ENCODE measurements around the gene KLC3.

KLC3 gene

DNA sequence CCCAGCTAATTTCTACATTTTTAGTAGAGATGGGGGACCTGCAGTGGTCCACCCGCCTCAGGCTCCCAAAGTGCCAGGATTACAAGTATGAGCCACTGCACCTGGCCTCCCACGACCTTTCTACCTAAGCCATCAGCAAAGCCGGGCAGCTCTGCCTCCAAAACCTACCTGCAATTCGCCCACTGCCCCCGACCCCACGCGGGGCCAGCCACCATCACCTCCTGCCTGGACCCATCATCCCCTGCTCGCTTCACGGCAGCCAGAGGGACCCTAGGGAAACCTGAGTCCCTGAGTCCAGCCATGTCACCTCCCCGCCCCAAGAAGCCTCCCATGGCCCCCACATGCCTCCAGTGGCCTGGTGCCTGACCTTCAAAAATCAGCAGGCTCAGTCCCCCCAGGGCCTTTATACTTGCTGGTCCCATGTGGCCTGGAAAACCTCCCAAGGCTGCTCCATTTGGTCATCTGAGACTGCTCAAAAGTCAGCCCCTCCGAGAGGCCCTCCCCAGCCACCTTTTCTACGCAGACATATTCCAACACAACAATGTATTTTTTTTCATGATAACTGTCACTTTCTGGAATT, 17.8 kb downstream of the KLC3 start:
- no peaks in the 10 kb centered on the region for H3K4me1 ChIP-seq (ENCODE audit: insufficient read depth, low read length)
- H3K4me3 ChIP-seq (ENCODE audit: low read depth in 1 of 2, low read length in 2 of 2) = no peak overlapping the region
- H3K27me3 ChIP-seq (ENCODE audit: control insufficient read depth in 1 of 2, insufficient read depth in 2 of 2, low read length in 2 of 2) = no peaks in the 10 kb centered on the region
- no peak overlapping the region for H3K27ac ChIP-seq (ENCODE audit: low read depth, low read length)
- H3K36me3 ChIP-seq (ENCODE audit: insufficient read depth, low read length) = peaks cover 4% of the 10 kb centered on the region
- H3K9me3 ChIP-seq (ENCODE audit: low read length) = no peaks in the 10 kb centered on the region
- no peak overlapping the region for H3K9ac ChIP-seq (ENCODE audit: low read length)

DNA sequence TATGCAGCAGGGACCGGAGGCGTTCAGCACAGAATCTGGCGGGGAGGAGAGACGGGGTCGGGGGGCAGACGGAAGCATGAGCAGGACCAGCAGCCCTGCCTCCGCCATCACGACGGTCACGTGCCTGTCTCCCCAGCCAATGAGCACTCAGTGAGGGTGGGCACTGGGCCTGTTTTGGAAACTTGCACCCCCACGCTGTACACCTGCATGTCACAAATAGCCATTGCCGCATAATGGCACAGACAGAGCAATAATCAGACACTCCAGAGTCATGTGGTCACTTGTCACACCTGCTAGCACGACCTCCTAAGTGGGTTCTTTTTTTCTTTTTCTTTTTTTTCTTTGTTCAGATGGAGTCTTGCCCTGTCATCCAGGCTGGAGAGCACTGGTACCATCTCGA, 21.1 kb downstream of the KLC3 start:
- Histone ChIP-seq H3K36me3 (ENCODE audit: insufficient read depth, low read length) (peaks cover 4% of the 10 kb centered on the region), H3K27me3 (ENCODE audit: control insufficient read depth in 1 of 2, insufficient read depth in 2 of 2, low read length in 2 of 2) (no peaks in the 10 kb centered on the region), H3K9me3 (ENCODE audit: low read length) (no peaks in the 10 kb centered on the region), H3K4me1 (ENCODE audit: insufficient read depth, low read length) (no peaks in the 10 kb centered on the region), H3K4me3 (ENCODE audit: low read depth in 1 of 2, low read length in 2 of 2) (no peak overlapping the region), H3K9ac (ENCODE audit: low read length) (no peak overlapping the region), H3K27ac (ENCODE audit: low read depth, low read length) (no peak overlapping the region)

DNA sequence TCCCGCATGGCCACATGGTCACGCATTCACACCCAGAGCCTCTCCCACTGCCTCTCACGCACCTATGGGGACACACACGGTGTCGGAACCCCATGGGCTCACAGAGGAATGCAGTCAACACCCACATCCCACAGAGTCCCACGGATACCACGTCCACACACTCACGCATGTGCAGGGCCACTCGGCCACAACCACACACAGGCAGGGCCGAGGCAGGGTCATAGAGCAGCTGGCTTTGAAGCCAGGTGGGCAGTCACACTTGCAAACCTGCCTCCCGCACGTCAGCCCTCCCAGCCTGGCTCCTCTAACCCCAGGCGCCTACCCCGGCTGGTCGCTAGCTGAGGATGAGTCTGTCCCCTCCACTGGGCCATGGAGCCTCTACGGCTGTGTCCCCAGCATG, 21.7 kb downstream of the KLC3 start:
- Histone ChIP-seq H3K4me3 (ENCODE audit: low read depth in 1 of 2, low read length in 2 of 2) (no peak overlapping the region), H3K27ac (ENCODE audit: low read depth, low read length) (no peak overlapping the region), H3K4me1 (ENCODE audit: insufficient read depth, low read length) (no peaks in the 10 kb centered on the region), H3K9me3 (ENCODE audit: low read length) (no peaks in the 10 kb centered on the region), H3K9ac (ENCODE audit: low read length) (no peak overlapping the region), H3K27me3 (ENCODE audit: control insufficient read depth in 1 of 2, insufficient read depth in 2 of 2, low read length in 2 of 2) (no peaks in the 10 kb centered on the region), H3K36me3 (ENCODE audit: insufficient read depth, low read length) (peaks cover 4% of the 10 kb centered on the region)

DNA sequence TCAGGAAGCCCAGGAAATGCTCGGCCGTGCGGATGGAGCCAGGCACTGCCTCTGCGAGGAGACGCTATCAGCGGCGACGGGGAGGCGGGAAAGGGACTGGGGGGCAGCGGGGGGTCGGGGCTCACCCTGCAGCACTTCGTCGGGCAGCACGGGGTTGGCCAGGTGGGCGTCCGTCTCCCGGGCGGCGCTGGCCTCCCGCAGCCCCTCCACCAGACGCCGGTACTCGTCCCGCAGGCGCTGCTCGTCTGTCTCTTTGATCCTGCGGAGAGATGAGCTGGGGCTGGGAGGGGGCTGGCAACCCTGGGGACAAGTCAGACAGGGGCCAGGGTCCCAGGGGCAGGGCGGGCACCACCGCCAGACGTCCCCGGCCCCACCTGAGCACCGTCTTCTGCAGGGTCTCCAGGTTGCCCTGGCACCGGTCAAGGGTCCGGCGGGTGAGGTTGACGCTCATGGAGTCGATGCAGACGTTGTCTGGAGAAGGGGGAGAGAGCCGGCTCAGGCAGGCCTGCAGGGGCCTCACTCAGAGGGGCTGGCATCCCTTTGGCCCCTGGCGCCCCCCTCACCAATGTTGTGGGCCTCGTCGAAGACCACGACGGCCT, 23.4 kb downstream of the KLC3 start:
- Histone ChIP-seq H3K27me3 (ENCODE audit: control insufficient read depth in 1 of 2, insufficient read depth in 2 of 2, low read length in 2 of 2) (no peaks in the 10 kb centered on the region), H3K9me3 (ENCODE audit: low read length) (no peaks in the 10 kb centered on the region), H3K4me1 (ENCODE audit: insufficient read depth, low read length) (no peaks in the 10 kb centered on the region), H3K4me3 (ENCODE audit: low read depth in 1 of 2, low read length in 2 of 2) (no peak overlapping the region), H3K36me3 (ENCODE audit: insufficient read depth, low read length) (peaks cover under 1% of the 10 kb centered on the region), H3K9ac (ENCODE audit: low read length) (no peak overlapping the region), H3K27ac (ENCODE audit: low read depth, low read length) (no peak overlapping the region)

DNA sequence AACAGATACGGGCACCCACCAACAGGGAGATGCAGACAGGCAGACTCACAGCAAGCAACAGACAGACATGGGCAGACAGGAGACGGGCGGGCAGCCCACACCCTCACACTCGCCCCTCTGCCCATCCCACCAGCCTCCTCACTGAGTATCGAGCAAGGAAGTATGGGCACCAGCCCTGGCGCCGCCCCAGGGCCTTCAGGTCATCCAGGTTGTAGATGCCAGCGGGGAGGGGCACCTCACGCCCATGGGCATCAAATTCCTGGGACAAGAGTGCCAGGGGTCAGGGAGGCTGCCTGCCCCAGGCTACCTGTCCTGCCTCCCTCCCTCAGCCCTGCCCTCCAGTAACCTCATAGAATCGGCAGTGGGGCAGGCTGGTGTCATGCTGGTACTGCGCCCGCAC, 24.1 kb downstream of the KLC3 start:
- H3K27ac ChIP-seq (ENCODE audit: low read depth, low read length) = no peak overlapping the region
- H3K9ac ChIP-seq (ENCODE audit: low read length) = no peak overlapping the region
- H3K27me3 ChIP-seq (ENCODE audit: control insufficient read depth in 1 of 2, insufficient read depth in 2 of 2, low read length in 2 of 2) = no peaks in the 10 kb centered on the region
- no peak overlapping the region for H3K4me3 ChIP-seq (ENCODE audit: low read depth in 1 of 2, low read length in 2 of 2)
- peaks cover 3% of the 10 kb centered on the region for H3K4me1 ChIP-seq (ENCODE audit: insufficient read depth, low read length)
- H3K36me3 ChIP-seq (ENCODE audit: insufficient read depth, low read length) = no peaks in the 10 kb centered on the region
- no peaks in the 10 kb centered on the region for H3K9me3 ChIP-seq (ENCODE audit: low read length)

DNA sequence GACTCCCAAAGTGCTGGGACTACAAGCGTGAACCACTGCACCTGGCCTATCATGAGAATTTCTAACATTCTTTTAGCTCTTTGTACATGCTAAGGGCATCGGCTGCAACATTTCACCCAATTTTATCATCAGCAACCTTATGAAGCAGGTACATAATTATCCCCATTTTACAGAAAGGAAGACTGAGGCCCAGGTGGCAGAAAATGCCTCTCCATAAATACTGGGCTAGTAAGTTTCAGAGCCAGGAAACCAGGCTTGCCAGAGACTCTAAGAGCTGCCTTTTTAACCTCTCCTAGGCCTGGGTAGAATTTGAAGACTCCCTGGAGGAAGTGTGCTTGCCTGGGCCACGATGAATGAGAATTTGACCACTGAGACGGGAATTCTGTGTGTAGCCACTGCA, 27.6 kb downstream of the KLC3 start:
- Histone ChIP-seq H3K36me3 (ENCODE audit: insufficient read depth, low read length) (no peaks in the 10 kb centered on the region), H3K4me3 (ENCODE audit: low read depth in 1 of 2, low read length in 2 of 2) (no peak overlapping the region), H3K9me3 (ENCODE audit: low read length) (no peaks in the 10 kb centered on the region), H3K9ac (ENCODE audit: low read length) (no peak overlapping the region), H3K27ac (ENCODE audit: low read depth, low read length) (no peak overlapping the region), H3K27me3 (ENCODE audit: control insufficient read depth in 1 of 2, insufficient read depth in 2 of 2, low read length in 2 of 2) (no peaks in the 10 kb centered on the region), H3K4me1 (ENCODE audit: insufficient read depth, low read length) (peaks cover 4% of the 10 kb centered on the region)

DNA sequence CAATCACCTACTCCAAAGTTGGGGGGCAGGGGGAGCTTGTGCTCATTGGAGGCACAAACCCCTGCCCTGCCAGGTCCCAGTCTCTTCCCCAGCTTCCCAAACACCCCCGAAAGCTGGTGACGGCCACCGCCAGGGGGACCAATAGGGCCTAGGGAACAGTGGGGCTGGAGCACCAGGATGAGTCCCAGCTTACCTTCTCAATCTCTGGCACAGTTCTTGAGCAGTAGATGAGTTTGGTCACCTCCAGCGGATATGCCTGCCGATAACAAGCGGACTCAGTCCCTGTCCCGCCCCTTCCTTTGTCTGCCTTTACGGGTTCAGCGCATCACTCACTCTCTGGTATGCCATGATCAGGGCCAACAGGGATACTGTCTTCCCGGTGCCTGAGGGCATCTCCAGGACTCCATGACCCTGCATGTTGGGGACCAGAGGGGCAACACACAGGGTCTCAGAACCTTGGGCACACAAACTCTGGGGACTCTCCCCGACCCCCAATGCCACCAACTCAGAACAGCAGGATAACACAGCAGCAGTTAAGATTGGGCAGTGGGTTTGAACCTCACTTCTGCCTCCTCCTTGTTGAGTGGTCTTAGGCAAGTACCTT, 28.3 kb downstream of the KLC3 start:
- H3K4me1 ChIP-seq (ENCODE audit: insufficient read depth, low read length) = peaks cover 4% of the 10 kb centered on the region
- H3K27me3 ChIP-seq (ENCODE audit: control insufficient read depth in 1 of 2, insufficient read depth in 2 of 2, low read length in 2 of 2) = no peaks in the 10 kb centered on the region

DNA sequence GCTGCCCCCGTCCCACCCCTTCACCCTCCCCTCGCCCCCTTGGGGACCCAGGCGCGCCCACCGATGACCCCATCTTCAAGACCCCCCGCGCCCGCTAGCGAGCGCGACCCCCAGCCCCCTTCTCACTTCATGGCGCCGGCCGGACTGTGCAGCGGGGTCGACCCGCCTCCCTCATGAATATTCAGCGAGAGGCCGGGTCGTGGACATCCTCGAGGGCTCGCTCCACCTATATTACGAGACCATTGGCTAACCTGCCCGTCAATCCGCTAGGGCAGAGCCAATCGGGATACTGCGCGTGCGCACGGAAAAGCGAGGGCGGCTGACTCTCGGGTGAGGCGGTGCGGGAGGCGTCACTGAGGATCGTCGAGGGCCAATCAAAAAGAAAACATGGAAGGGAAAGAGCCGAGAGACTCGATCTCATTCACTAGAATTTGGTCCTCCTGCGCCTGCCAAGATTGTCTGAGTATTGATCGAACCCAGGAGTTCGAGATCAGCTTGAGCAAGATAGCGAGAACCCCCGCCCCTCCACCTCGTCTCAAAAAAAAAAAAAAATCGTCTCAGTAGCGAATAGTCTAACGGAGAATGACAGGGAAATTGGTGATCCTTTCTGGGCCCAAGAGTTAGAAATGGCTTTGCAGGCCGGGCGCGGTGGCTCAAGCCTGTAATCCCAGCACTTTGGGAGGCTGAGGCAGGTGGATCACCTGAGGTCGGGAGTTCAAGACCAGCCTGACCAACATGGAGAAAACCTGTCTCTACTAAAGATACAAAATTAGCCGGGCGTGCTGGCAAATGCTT, 30.1 kb downstream of the KLC3 start, which contains the start of gene ERCC2:
ERCC2 (minus strand) TSS at position 164 of the 795 bp plus-strand sequence; CDS start at position 131, 33 bp downstream.
- Histone ChIP-seq H3K9ac (ENCODE audit: low read length) (no peak within 1 kb of the TSS), H3K27me3 (ENCODE audit: control insufficient read depth in 1 of 2, insufficient read depth in 2 of 2, low read length in 2 of 2) (no peaks in the 10 kb centered on the region), H3K36me3 (ENCODE audit: insufficient read depth, low read length) (no peaks in the 10 kb centered on the region), H3K9me3 (ENCODE audit: low read length) (no peaks in the 10 kb centered on the region), H3K4me3 (ENCODE audit: low read depth in 1 of 2, low read length in 2 of 2) (peak within 1 kb of the TSS; percentile 65 to 80), H3K27ac (ENCODE audit: low read depth, low read length) (peak within 1 kb of the TSS; percentile 39), H3K4me1 (ENCODE audit: insufficient read depth, low read length) (peaks cover 4% of the 10 kb centered on the region)

More for the DNA sequence above, 28.3 kb downstream of the KLC3 start:
- Histone ChIP-seq H3K27ac (ENCODE audit: low read depth, low read length) (no peak overlapping the region), H3K9ac (ENCODE audit: low read length) (no peak overlapping the region), H3K4me3 (ENCODE audit: low read depth in 1 of 2, low read length in 2 of 2) (no peak overlapping the region), H3K9me3 (ENCODE audit: low read length) (no peaks in the 10 kb centered on the region), H3K36me3 (ENCODE audit: insufficient read depth, low read length) (no peaks in the 10 kb centered on the region)

DNA sequence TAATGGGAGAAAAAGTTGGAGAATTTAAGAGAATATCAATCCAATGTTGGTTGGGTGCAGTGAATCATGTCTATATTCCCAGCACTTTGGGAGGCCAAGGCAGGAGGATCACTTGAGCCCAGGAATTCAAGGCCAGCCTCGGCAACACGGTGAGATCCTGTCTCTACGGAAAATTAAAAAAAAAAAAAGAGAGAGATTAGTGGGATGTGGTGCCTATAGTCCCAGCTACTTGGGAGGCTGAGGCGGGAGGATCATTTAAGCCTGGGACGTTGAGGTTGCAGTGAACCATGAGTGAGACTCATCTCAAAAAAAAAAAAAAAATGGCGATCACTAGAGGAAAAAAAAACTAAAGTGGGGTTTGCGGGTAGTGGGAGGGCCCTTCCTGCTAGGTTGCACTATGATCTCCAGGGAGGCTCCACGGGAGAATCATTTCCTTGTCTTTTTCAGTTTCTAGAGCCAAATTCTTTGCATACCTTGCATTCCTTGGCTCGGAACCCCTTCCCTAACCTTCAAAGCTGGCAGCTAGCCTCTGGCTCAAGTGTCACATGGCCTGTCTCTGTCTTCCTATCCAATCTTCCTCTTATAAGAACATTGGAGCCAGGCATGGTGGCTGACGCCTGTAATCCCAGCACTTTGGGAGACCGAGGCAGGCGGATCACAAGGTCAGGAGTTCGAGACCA, 35.6 kb downstream of the KLC3 start:
- no peaks in the 10 kb centered on the region for H3K36me3 ChIP-seq (ENCODE audit: insufficient read depth, low read length)
- no peak overlapping the region for H3K9ac ChIP-seq (ENCODE audit: low read length)
- H3K4me3 ChIP-seq (ENCODE audit: low read depth in 1 of 2, low read length in 2 of 2) = no peak overlapping the region
- H3K4me1 ChIP-seq (ENCODE audit: insufficient read depth, low read length) = no peaks in the 10 kb centered on the region
- no peaks in the 10 kb centered on the region for H3K27me3 ChIP-seq (ENCODE audit: control insufficient read depth in 1 of 2, insufficient read depth in 2 of 2, low read length in 2 of 2)
- no peaks in the 10 kb centered on the region for H3K9me3 ChIP-seq (ENCODE audit: low read length)
- no peak overlapping the region for H3K27ac ChIP-seq (ENCODE audit: low read depth, low read length)

DNA sequence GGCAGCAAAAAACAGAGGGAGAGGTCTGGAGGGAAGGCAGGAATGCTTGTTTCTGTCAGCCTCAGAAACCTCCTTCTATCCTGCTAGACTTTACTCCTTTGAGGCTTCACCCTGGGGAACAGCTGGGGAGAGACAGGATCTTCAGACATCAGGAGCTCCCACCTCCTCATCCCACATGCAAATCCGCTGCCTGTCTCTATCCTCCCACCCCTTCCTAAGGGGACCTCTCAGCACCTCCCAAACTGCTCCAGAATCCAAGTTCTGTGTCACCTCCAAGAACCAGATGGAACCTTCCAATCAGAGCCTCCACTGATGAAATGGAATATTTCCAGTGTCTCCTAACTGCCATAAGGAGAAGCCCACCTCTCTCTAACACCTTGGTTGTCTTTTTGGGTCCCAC, 39.6 kb downstream of the KLC3 start:
- H3K9me3 ChIP-seq (ENCODE audit: low read length) = no peaks in the 10 kb centered on the region
- peaks cover 4 to 5% of the 10 kb centered on the region in 2 donors for H3K27me3 ChIP-seq (ENCODE audit: control insufficient read depth in 1 of 2, insufficient read depth in 2 of 2, low read length in 2 of 2)
- H3K27ac ChIP-seq (ENCODE audit: low read depth, low read length) = no peak overlapping the region
- no peaks in the 10 kb centered on the region for H3K4me1 ChIP-seq (ENCODE audit: insufficient read depth, low read length)
- H3K36me3 ChIP-seq (ENCODE audit: insufficient read depth, low read length) = no peaks in the 10 kb centered on the region
- H3K4me3 ChIP-seq (ENCODE audit: low read depth in 1 of 2, low read length in 2 of 2) = no peak overlapping the region
- H3K9ac ChIP-seq (ENCODE audit: low read length) = no peak overlapping the region

- Histone ChIP-seq H3K9me3 (ENCODE audit: low read length) (no peaks in the 10 kb centered on the region), H3K4me1 (ENCODE audit: insufficient read depth, low read length) (no peaks in the 10 kb centered on the region), H3K4me3 (ENCODE audit: low read depth in 1 of 2, low read length in 2 of 2) (no peak overlapping the region), H3K36me3 (ENCODE audit: insufficient read depth, low read length) (no peaks in the 10 kb centered on the region), H3K27me3 (ENCODE audit: control insufficient read depth in 1 of 2, insufficient read depth in 2 of 2, low read length in 2 of 2) (peaks cover 16 to 17% of the 10 kb centered on the region in 2 donors), H3K27ac (ENCODE audit: low read depth, low read length) (no peak overlapping the region), H3K9ac (ENCODE audit: low read length) (no peak overlapping the region)
Observed at GRCh38 chr19:45382426-45382825, 41.9 kb downstream of the KLC3 start.
